ENCODE data around the gene RHOA. TPM values are rescaled to one million over a fixed set of nuclear protein-coding genes. Genes with fewer than 3 reads are reported as not detected.

RHOA gene
- total and polyA plus RNA-seq, 2 of the 8 experiments (the other 6 are each of a cell fraction or from before 2014, with no cell fraction given), result 176 to 397 TPM

DNA sequence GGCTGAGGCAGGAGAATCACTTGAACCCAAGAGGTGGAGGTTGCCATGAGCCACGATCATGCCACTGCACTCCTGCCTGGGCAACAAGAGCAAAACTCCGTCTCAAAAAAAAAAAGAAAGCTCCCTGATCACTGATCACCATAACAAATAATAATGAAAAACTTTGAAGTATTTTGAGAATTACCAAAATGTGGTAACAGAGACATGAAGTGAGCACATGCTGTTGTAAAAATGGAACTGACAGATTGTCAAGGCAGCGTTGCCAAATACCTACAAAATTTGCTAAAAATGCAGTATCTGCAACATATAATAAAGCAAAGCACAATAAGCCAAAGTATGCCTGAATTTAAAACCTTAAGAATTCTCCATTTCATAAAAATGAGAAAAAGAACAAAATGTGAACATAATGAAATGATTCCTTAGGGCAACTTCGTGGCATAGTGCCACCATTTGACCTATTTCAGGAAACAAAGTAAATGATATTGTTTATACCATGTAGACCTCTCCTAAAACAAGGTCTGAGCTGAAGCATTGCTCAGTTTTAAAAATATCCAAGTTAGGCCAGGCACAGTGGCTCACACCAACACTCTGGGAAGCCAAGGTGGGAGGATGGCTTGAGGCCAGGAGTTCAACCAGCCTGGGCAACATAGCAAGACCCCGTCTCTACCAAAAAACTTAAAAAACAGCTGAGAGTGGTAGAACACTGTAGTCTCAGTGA, 77.7 kb downstream of the RHOA start (continued):
- TF ChIP-seq CHD7 (IDR thresholded peaks at IDR 0.05; ENCODE audit: insufficient replicate concordance, low read length), result no peak
- no peak for TF ChIP-seq TEAD4 (IDR thresholded peaks at IDR 0.05; ENCODE audit: low read depth, low read length)
- TF ChIP-seq BACH1 (IDR thresholded peaks at IDR 0.05; ENCODE audit: low read length), result no peak
- TF ChIP-seq POLR2A (IDR thresholded peaks at IDR 0.05; ENCODE audit: control extremely low read depth in 1 of 2, low read depth in 2 of 2, low read length in 2 of 2), result no peak
- TF ChIP-seq SIX5 (IDR thresholded peaks at IDR 0.05; ENCODE audit: low read depth, low read length), result no peak
- no peak for TF ChIP-seq SUZ12 (IDR thresholded peaks at IDR 0.05; ENCODE audit: low read length)
- TF ChIP-seq, protein P1, sequence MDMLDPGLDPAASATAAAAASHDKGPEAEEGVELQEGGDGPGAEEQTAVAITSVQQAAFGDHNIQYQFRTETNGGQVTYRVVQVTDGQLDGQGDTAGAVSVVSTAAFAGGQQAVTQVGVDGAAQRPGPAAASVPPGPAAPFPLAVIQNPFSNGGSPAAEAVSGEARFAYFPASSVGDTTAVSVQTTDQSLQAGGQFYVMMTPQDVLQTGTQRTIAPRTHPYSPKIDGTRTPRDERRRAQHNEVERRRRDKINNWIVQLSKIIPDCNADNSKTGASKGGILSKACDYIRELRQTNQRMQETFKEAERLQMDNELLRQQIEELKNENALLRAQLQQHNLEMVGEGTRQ (IDR thresholded peaks at IDR 0.05; ENCODE audit: low read length), result no peak
- TF ChIP-seq FOSL1 (IDR thresholded peaks at IDR 0.05; ENCODE audit: insufficient read depth, low read depth, low read length), result no peak
- no peak for TF ChIP-seq TAF7 (optimal IDR thresholded peaks at IDR 0.05; ENCODE audit: borderline replicate concordance, low read depth, low read length)
- no peak for TF ChIP-seq KDM5A (IDR thresholded peaks at IDR 0.05; ENCODE audit: low read length)
